WTC11 (cell line): ENCODE results near the gene SLC6A2. TPM values are rescaled to one million over a fixed set of nuclear protein-coding genes. Genes with fewer than 3 reads are reported as not detected.

Experiments used
- ATAC-seq: fragments of 200-7000 bp; cut with Tn5 transposase; 2 replicates; pipeline ENCODE4 v1.10.0; 2021; ENCODE audit warnings: mild to moderate bottlenecking, moderate library complexity
- CTCF ChIA-PET: fragments of 300-600 bp; sonication (Branson Sonifier 250); formaldehyde crosslinking; loops from one replicate; lab custom pipeline; 2021; ENCODE audit warnings: antibody characterized with exemption; lab: Charles Lee
- POLR2A ChIA-PET: fragments of 350-600 bp; sonication (Branson Sonifier 250); formaldehyde crosslinking; loops from one replicate; lab custom pipeline; 2021; ENCODE audit warnings: antibody characterized with exemption; lab: Charles Lee
- DNase-seq: peaks from one replicate; pipeline ENCODE4 v3.0.0; 2021; ENCODE audit warnings: low spot score
- H3K27ac Mint-ChIP-seq: 2 replicates; pipeline ENCODE4 v1.8.0; 2021; ENCODE audit warnings: mixed read lengths
- H3K27me3 Mint-ChIP-seq: 2 replicates; pipeline ENCODE4 v1.8.0; 2021; ENCODE audit warnings: low read depth, mild to moderate bottlenecking, moderate library complexity, mixed read lengths
- H3K36me3 Mint-ChIP-seq: 2 replicates; pipeline ENCODE4 v1.8.0; 2021; ENCODE audit warnings: mixed read lengths
- H3K4me1 Mint-ChIP-seq: 2 replicates; pipeline ENCODE4 v1.8.0; 2022; ENCODE audit warnings: mixed read lengths
- H3K4me3 Mint-ChIP-seq: 2 replicates; pipeline ENCODE4 v1.8.0; 2021; ENCODE audit warnings: mild to moderate bottlenecking, moderate library complexity, mixed read lengths
- H3K9me3 Mint-ChIP-seq: 2 replicates; pipeline ENCODE4 v1.8.0; 2021; ENCODE audit warnings: mixed read lengths
- ATF2 ChIP-seq: sonication (generic); formaldehyde crosslinking; IDR thresholded peaks from 2 replicates; pipeline ENCODE4 v1.8.1; 2022; ENCODE audit warnings: low read depth, missing genetic modification reagents, borderline replicate concordance
- CDX4 ChIP-seq: fragments of 250-450 bp; sonication (Bioruptor Pico); IDR thresholded peaks from 2 replicates; pipeline ENCODE4 v1.9.0; 2021; ENCODE audit warnings: moderate library complexity, mild to moderate bottlenecking, inconsistent platforms, borderline replicate concordance
- ELF4 ChIP-seq: sonication (generic); formaldehyde crosslinking; IDR thresholded peaks from 2 replicates; pipeline ENCODE4 v1.8.1; 2022; ENCODE audit warnings: low read depth, mild to moderate bottlenecking, moderate library complexity, missing genetic modification reagents
- NR2C2 ChIP-seq: sonication (generic); formaldehyde crosslinking; IDR thresholded peaks from 2 replicates; pipeline ENCODE4 v1.8.0; 2022; ENCODE audit warnings: mild to moderate bottlenecking, missing genetic modification reagents
- SP1 ChIP-seq: sonication (generic); formaldehyde crosslinking; conservative IDR thresholded peaks from 2 replicates; pipeline ENCODE4 v1.8.1; 2022; ENCODE audit warnings: missing genetic modification reagents
- ZBTB21 ChIP-seq: sonication (generic); formaldehyde crosslinking; IDR thresholded peaks from 2 replicates; pipeline ENCODE4 v1.8.1; 2023; ENCODE audit warnings: mild to moderate bottlenecking, missing genetic modification reagents, borderline replicate concordance
- ZNF219 ChIP-seq: sonication (generic); formaldehyde crosslinking; IDR thresholded peaks from 2 replicates; pipeline ENCODE4 v1.8.0; 2023; ENCODE audit warnings: missing genetic modification reagents, mild to moderate bottlenecking, borderline replicate concordance
- ZNF263 ChIP-seq: sonication (generic); formaldehyde crosslinking; IDR thresholded peaks from 2 replicates; pipeline ENCODE4 v1.8.1; 2022; ENCODE audit warnings: low read depth, mild to moderate bottlenecking, moderate library complexity, missing genetic modification reagents
- ZNF423 ChIP-seq: fragments of 250-450 bp; sonication (Bioruptor Pico); IDR thresholded peaks from 2 replicates; pipeline ENCODE4 v2.1.2; 2022; ENCODE audit warnings: mild to moderate bottlenecking, moderate library complexity
- ZNF512 ChIP-seq: sonication (generic); formaldehyde crosslinking; IDR thresholded peaks from 2 replicates; pipeline ENCODE4 v1.8.1; 2022; ENCODE audit warnings: missing genetic modification reagents, borderline replicate concordance
- ZSCAN18 ChIP-seq: fragments of 250-450 bp; sonication (Bioruptor Pico); IDR thresholded peaks from 2 replicates; pipeline ENCODE4 v2.1.2; 2022; ENCODE audit warnings: mild to moderate bottlenecking, moderate library complexity
- total RNA-seq: library from RNA; stranded (reverse); gene quantifications from 3 replicates; pipeline ENCODE4 v1.2.3, GENCODE V29; 2021
- TF ChIP-seq, protein P1 (sequence below): sonication (generic); formaldehyde crosslinking; conservative IDR thresholded peaks from 2 replicates; pipeline ENCODE4 v1.8.1; 2023; ENCODE audit warnings: mild to moderate bottlenecking, low read depth, missing genetic modification reagents, moderate library complexity
- TF ChIP-seq, protein P2 (sequence below): sonication (generic); formaldehyde crosslinking; IDR thresholded peaks from 2 replicates; pipeline ENCODE4 v1.8.1; 2023; ENCODE audit warnings: mild to moderate bottlenecking, missing genetic modification reagents
- TF ChIP-seq, protein P3 (sequence below): sonication (generic); formaldehyde crosslinking; IDR thresholded peaks from 2 replicates; pipeline ENCODE4 v1.8.1; 2023; ENCODE audit warnings: mild to moderate bottlenecking, missing genetic modification reagents
- TF ChIP-seq, protein P4 (sequence below): sonication (generic); formaldehyde crosslinking; IDR thresholded peaks from 2 replicates; pipeline ENCODE4 v1.8.1; 2022; ENCODE audit warnings: low read depth, mild to moderate bottlenecking, moderate library complexity, missing genetic modification reagents, borderline replicate concordance

The SLC6A2 gene
- total RNA-seq, 1 experiment from 2014 or later = 0.20 TPM

DNA sequence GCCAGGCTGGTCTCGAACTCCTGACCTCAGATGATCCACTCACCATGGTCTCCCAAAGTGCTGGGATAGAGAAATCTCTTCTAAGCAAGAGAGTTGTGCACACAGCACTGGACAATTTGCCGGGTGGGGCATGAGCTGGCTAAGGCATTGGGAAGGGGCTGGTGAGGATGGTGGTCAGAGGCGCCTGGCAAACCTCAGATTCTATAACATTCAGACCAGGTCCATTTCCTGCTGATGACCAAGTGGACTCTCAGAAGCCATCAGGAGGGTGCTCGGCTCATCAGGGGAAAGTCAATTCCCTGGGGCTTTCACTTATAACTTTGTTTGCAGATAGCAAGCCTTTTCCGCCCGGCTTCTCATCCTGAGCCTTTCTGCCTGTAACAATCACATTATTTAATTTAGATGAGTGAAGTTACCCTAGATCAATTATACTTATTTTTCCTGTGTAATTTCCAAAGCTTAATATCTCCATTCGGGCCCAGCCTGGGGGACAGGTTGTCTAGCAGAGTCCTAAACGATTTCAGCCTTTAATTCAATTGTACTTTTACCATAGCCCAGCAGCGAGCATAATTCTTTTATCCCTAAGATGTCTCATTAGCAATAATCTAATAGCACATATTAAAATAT is 15.0 kb upstream of the SLC6A2 start (continued):
- TF ChIP-seq, protein P1, sequence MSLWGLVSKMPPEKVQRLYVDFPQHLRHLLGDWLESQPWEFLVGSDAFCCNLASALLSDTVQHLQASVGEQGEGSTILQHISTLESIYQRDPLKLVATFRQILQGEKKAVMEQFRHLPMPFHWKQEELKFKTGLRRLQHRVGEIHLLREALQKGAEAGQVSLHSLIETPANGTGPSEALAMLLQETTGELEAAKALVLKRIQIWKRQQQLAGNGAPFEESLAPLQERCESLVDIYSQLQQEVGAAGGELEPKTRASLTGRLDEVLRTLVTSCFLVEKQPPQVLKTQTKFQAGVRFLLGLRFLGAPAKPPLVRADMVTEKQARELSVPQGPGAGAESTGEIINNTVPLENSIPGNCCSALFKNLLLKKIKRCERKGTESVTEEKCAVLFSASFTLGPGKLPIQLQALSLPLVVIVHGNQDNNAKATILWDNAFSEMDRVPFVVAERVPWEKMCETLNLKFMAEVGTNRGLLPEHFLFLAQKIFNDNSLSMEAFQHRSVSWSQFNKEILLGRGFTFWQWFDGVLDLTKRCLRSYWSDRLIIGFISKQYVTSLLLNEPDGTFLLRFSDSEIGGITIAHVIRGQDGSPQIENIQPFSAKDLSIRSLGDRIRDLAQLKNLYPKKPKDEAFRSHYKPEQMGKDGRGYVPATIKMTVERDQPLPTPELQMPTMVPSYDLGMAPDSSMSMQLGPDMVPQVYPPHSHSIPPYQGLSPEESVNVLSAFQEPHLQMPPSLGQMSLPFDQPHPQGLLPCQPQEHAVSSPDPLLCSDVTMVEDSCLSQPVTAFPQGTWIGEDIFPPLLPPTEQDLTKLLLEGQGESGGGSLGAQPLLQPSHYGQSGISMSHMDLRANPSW (CRISPR knock-in tag) = no peak
- TF ChIP-seq, protein P2, sequence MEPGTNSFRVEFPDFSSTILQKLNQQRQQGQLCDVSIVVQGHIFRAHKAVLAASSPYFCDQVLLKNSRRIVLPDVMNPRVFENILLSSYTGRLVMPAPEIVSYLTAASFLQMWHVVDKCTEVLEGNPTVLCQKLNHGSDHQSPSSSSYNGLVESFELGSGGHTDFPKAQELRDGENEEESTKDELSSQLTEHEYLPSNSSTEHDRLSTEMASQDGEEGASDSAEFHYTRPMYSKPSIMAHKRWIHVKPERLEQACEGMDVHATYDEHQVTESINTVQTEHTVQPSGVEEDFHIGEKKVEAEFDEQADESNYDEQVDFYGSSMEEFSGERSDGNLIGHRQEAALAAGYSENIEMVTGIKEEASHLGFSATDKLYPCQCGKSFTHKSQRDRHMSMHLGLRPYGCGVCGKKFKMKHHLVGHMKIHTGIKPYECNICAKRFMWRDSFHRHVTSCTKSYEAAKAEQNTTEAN (CRISPR knock-in tag) = no peak
- TF ChIP-seq ZNF512 (CRISPR knock-in tag) = no peak
- no peak for TF ChIP-seq ZNF263 (CRISPR knock-in tag)
- TF ChIP-seq ATF2 = no peak
- TF ChIP-seq ZNF423 (CRISPR knock-in tag) = no peak
- no peak for TF ChIP-seq CDX4 (CRISPR knock-in tag)

DNA sequence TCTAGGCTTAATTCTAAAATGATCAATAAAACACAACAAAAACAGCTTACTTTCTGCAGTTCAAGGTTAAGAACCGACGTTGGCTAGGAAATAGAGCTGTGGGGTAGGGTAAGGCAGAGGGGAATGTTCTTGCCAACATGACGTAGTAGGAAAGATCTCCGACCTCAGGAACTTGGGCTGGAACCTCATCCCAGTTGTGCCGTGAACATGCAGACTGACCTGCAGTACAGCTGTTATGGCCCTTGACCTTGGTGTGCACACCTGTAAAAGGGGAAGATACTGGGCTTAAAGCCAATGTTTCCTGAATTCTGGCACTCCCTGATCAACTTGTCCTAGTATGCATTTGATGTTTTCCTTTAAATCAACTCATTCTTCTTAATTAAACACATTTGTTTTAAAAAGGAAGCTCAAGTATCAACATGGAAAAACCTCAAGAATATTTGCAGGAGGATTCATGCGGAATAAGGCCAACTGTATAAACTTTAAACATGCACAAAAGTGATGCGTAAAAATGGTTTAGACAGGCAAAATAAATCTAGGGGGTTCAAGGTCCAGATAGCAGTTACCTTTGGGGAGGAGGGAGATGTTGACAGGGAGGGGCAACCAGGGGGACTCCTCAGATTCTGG is 14.2 kb upstream of the SLC6A2 start:
- no peak for TF ChIP-seq ZNF219 (CRISPR knock-in tag)
- no peak for TF ChIP-seq ZBTB21 (CRISPR knock-in tag)
- no peak for TF ChIP-seq NR2C2
- TF ChIP-seq SP1 (CRISPR knock-in tag) = no peak
- TF ChIP-seq, protein P3, sequence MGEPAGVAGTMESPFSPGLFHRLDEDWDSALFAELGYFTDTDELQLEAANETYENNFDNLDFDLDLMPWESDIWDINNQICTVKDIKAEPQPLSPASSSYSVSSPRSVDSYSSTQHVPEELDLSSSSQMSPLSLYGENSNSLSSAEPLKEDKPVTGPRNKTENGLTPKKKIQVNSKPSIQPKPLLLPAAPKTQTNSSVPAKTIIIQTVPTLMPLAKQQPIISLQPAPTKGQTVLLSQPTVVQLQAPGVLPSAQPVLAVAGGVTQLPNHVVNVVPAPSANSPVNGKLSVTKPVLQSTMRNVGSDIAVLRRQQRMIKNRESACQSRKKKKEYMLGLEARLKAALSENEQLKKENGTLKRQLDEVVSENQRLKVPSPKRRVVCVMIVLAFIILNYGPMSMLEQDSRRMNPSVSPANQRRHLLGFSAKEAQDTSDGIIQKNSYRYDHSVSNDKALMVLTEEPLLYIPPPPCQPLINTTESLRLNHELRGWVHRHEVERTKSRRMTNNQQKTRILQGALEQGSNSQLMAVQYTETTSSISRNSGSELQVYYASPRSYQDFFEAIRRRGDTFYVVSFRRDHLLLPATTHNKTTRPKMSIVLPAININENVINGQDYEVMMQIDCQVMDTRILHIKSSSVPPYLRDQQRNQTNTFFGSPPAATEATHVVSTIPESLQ = no peak
- TF ChIP-seq ZSCAN18 (CRISPR knock-in tag) = no peak
- no peak for TF ChIP-seq ELF4 (CRISPR knock-in tag)
- TF ChIP-seq, protein P4, sequence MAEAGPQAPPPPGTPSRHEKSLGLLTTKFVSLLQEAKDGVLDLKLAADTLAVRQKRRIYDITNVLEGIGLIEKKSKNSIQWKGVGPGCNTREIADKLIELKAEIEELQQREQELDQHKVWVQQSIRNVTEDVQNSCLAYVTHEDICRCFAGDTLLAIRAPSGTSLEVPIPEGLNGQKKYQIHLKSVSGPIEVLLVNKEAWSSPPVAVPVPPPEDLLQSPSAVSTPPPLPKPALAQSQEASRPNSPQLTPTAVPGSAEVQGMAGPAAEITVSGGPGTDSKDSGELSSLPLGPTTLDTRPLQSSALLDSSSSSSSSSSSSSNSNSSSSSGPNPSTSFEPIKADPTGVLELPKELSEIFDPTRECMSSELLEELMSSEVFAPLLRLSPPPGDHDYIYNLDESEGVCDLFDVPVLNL = no peak
- H3K4me1 Mint-ChIP-seq = peaks cover 14% of the 10 kb centered on the region
- DNase-seq (no peak), ATAC-seq (no peak)
- no peaks in the 10 kb centered on the region for H3K36me3 Mint-ChIP-seq
- no peak overlapping the region for H3K27ac Mint-ChIP-seq
- ChIA-PET POLR2A (no interaction called here), CTCF (interaction anchor here (2.5 kb wide), 1 partner anchor 176 kb away, joined by 9 read pairs; no protein-coding TSS in a partner anchor)
- H3K27me3 Mint-ChIP-seq = peaks cover 7% of the 10 kb centered on the region; the same call in 1 of the 2 replicates
- no peaks in the 10 kb centered on the region for H3K9me3 Mint-ChIP-seq
- no peak overlapping the region for H3K4me3 Mint-ChIP-seq
